ENCODE results near the gene DSCAM.

The DSCAM gene

DNA sequence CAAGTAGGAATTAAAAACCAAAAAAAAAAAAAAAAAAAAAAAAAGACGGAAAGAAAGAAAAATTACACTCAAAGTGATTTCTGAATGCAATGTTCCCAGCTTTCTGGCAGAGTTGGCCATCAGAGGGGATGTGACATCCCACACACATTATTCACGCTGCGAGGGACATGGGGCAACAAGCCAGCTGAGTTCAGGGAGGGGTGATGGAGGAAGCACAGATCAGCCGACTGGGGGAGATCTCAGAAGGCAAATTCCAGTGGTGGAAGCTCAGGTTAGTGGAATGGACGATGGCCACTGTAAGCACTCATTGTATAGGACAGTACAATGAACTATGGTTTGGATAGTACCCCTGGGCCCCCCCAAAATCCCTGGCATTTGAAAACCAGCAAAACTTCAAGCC, 667.8 kb downstream of the DSCAM start:
- DNase-seq (ENCODE audit: low spot score): no peak

GRCh38 chr21:40178726-40179125, 668.2 kb downstream of the DSCAM start:
- no peak for DNase-seq (ENCODE audit: low spot score)

DNA sequence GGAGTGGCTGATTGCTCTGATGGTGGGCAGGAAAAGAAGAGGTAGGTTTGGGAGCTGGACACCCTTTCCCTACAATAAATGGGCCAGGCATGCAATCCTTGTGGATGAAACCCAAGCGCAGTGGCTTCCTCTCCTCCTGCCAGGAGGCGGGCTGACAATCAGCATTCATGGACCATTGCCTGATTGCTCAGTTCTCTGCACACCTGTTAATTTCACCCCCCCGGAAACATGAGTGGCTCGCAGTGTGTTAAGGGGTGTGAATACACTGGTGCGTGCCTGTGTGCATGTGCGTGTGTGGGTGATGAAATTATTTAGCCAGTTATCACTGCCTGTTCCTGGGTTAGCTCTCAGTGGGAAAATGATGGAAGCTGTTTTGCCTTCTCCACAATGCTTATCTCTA, 669.0 kb downstream of the DSCAM start:
- DNase-seq (ENCODE audit: low spot score): no peak

- DNase-seq (ENCODE audit: low spot score): no peak
Measured at GRCh38 chr21:40176724-40177123, 670.2 kb downstream of the DSCAM start.

- DNase-seq (ENCODE audit: low spot score): no peak
Measured at GRCh38 chr21:40173816-40174215, 673.1 kb downstream of the DSCAM start.

- no peak for DNase-seq (ENCODE audit: low spot score)
Measured at GRCh38 chr21:40169971-40170370, 677.0 kb downstream of the DSCAM start.

- peak; percentile 26 for DNase-seq (ENCODE audit: low spot score)
Measured at GRCh38 chr21:40166291-40166843, 680.6 kb downstream of the DSCAM start.

DNA sequence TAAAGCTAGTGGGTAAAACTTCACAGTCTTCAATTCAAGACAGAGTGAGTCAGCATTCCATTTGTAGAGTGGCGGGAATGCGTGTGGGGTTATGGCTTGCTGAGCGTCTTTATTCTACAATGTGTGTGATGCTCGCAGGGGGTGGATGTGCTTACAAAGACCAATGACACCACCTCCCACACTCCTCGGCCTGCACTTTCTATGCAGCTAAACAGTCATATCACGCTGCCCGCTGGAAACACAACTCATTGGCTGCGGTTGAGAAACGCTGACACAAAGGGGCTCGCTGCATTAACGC, 681.2 kb downstream of the DSCAM start:
- DNase-seq (ENCODE audit: low spot score): no peak

GRCh38 chr21:40164905-40165772, 681.8 kb downstream of the DSCAM start:
- no peak for DNase-seq (ENCODE audit: low spot score)

GRCh38 chr21:40162075-40162474, 684.9 kb downstream of the DSCAM start:
- DNase-seq (ENCODE audit: low spot score): no peak

- DNase-seq (ENCODE audit: low spot score): no peak
Measured at GRCh38 chr21:40160911-40161310, 686.0 kb downstream of the DSCAM start.

GRCh38 chr21:40158366-40158765, 688.6 kb downstream of the DSCAM start:
- no peak for DNase-seq (ENCODE audit: low spot score)

DNA sequence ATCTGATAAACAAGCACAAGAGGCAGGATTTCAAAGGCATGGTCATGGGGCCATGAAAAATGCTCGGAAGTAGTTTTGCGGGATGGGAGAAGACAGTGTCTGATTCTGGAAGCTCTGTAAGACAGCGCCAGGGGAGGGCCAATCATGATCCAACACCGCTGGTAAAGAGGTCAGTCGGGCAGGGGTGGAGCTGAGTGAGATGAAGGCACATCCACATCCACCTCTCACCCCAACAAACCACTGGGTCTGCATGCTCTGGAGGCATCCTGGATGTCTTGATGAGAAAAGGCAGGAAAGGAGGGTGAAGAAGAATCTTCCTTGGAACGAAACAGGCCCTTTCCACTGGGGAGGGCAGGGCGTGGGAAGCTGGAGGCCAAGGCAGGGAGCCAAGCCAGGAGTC, 691.4 kb downstream of the DSCAM start:
- DNase-seq (ENCODE audit: low spot score): no peak

GRCh38 chr21:40153351-40153750, 693.6 kb downstream of the DSCAM start:
- DNase-seq (ENCODE audit: low spot score): no peak

DNA sequence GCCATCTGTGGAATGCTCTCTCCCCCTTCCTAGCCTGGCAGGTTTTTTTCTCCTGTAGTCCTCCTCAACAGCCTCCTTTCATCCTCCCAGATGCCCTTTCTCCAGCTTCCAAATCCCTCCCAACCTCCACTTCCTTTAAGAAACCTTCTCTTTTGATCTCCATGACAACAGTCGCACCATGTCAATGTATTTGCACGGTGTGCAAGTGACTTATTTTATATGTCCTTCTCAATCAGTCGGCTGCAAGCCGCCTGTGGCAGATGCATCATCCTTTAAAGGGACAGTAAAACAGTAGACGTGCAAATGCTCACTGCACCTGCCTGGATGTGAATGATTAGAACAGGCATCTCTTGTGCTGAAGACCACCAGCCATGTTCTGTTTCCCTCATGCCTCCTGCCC, 694.5 kb downstream of the DSCAM start:
- no peak for DNase-seq (ENCODE audit: low spot score)

DNA sequence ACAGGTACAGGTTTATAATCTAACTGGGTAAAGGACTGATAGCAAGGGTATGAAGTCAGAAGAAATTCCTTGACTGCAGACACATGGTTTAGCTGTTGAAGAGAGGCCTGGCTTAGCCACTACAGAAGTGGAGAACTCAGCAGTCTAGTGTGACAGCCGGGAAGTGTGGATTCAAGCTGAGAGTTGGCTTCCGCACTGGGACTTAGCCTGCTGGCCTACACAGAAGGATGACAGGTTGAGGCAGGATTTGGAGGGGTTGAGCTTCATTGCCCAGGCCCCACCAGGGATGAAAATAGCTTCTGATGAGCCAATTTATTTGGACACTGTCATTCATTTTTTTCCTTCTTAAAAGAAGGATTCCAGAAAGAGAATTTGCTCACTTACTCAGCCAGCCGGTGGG, 695.3 kb downstream of the DSCAM start:
- DNase-seq (ENCODE audit: low spot score): no peak

DNA sequence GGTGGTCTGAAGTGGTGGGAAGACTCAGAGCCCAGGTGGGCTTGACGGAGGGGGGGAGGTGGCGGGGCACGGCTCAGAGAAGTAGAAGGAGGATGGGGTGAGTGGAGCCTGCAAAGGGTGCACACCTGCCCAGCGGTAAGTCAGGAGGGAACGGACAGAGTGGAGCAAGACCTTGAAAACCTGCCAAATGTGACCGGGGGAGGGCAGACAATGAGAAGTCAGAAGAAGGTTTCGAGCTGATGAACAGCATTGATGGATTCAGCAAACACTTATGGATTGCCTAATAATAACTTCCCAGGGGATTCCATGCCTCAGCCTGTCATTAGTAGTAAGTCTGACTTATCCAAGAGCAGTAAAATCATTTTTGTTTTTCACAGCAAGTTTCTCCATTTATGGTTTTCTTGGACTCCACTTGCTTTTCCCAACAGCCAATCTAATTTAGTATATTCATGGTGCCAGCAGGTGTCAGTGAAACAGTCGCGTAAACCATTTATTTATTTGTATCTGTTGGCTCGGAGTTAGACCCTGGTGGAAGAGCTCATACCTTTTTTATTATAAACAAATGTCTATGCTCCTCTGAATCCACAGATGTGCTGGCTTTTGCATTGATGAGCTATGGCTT, 700.6 kb downstream of the DSCAM start:
- DNase-seq (ENCODE audit: low spot score): no peak

GRCh38 chr21:40143822-40144525, 703.0 kb downstream of the DSCAM start:
- peak; percentile 32 for DNase-seq (ENCODE audit: low spot score)

GRCh38 chr21:40141621-40142020, 705.3 kb downstream of the DSCAM start:
- no peak for DNase-seq (ENCODE audit: low spot score)

- DNase-seq (ENCODE audit: low spot score): no peak
Measured at GRCh38 chr21:40140675-40141074, 706.3 kb downstream of the DSCAM start.

DNA sequence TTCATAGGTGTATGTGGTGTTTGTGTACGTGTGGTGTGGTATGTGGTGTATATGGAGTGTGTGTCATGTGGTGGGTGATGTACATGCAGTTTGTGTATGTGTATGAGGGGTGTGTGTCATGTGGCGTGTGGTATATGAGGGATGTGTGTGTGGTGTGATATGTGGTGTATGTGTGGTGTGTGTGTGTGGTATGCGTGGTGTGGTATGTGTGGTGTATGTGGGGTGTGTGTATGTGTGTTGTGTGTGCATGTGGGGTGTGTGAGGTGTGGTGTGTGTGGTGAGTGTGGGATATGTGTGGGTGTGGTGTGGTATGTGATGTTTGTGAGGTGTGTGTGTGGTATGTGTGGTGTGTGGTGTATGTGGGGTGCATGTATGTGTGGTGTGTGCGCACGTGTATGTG, 707.3 kb downstream of the DSCAM start:
- no peak for DNase-seq (ENCODE audit: low spot score)

- no peak for DNase-seq (ENCODE audit: low spot score)
Measured at GRCh38 chr21:40136571-40136970, 710.4 kb downstream of the DSCAM start.

All from AG08396 (cell line).